ENCODE data around the gene HMG20B. TPM values are rescaled to one million over a fixed set of nuclear protein-coding genes. Genes with fewer than 3 reads are reported as not detected.
A peak's percentile ranks its signal among the peaks of the same experiment; 100 is the strongest.

HMG20B gene
- total RNA-seq, 1 experiment from 2014 or later = 186 TPM

GRCh38 chr19:3544742-3545668, 27.7 kb upstream of the HMG20B start:
- ATAC-seq = peak; percentile 86

More at GRCh38 chr19:3544742-3545668, 27.7 kb upstream of the HMG20B start:
- H3K9ac ChIP-seq (ENCODE audit: low read length) = 0 out of 2 replicates have a peak overlapping the region, but pooled peaks have one; percentile 8
- DNase-seq (ENCODE audit: low read depth, low spot score) = no peak
- peaks cover 11 to 17% of the 10 kb centered on the region in 2 experiments for H3K36me3 ChIP-seq (ENCODE audit: control insufficient read depth in 1 of 2, insufficient read depth in 2 of 2, low read length in 2 of 2)
- no TSS peak for BruUV-seq (replicated peaks)
- intact Hi-C loops (cut with micrococcal nuclease) = loop anchor here (1.0 to 5.0 kb wide), 2 partner anchors 30 to 82 kb away; partner anchors contain the start of gene CACTIN
- 0 out of 2 replicates have a peak overlapping the region, but pooled peaks have one; percentile 1 for H3K4me2 ChIP-seq (ENCODE audit: low read length)
- H4K20me1 ChIP-seq (ENCODE audit: insufficient read depth) = peaks cover 5% of the 10 kb centered on the region; the same call in 1 of the 2 replicates
- ChIA-PET RAD21 (ENCODE audit: low non-redundant PET in 1 of 2, low total read pairs in 2 of 2, uncharacterized antibody in 2 of 2, unreplicated experiment in 2 of 2) (interaction anchor here in 1 of 2 experiments (1.0 kb wide), 1 partner anchor 29 kb away, joined by 5 read pairs; no protein-coding TSS in a partner anchor), POLR2A (interaction anchor here (0.6 to 0.9 kb wide), 2 partner anchors 8 to 1098 kb away, joined by 3 read pairs; no protein-coding TSS in a partner anchor), CTCF (interaction anchor here (0.7 to 2.0 kb wide), 8 partner anchors 13 to 60 kb away, joined by 3 to 11 read pairs (median 4); partner anchors contain the start of genes HMG20B and MFSD12)
- peak; percentile 82 for TF ChIP-seq RAD21 (IDR thresholded peaks at IDR 0.05; ENCODE audit: low read depth)
- TF ChIP-seq TCF7L2 (IDR thresholded peaks at IDR 0.05; ENCODE audit: borderline replicate concordance, extremely low read depth, insufficient read depth, insufficient read length) = no peak
- 0 out of 2 replicates have a peak, but pooled peaks have one; percentile 12 for TF ChIP-seq CBX3 (IDR thresholded peaks at IDR 0.05; ENCODE audit: low read depth)
- TF ChIP-seq CTCF (IDR thresholded peaks at IDR 0.05 in 2 of 3, conservative IDR thresholded peaks at IDR 0.05 in 1 of 3; ENCODE audit: borderline replicate concordance in 1 of 3, insufficient read depth in 1 of 3, low read depth in 2 of 3, low read length in 2 of 3) = peak; percentile 78 to 98 (median 91)
- H2AFZ ChIP-seq (ENCODE audit: low read depth, low read length, poor library complexity, severe bottlenecking) = no peak overlapping the region
- peaks cover 0 to 11% of the 10 kb centered on the region in 2 experiments; a peak in 2 of 4 replicates for H3K4me1 ChIP-seq (ENCODE audit: control insufficient read depth in 1 of 2, insufficient read depth in 2 of 2, low read length in 2 of 2)
- H3K9me2 ChIP-seq (ENCODE audit: insufficient read depth) = no peaks in the 10 kb centered on the region
- no peaks in the 10 kb centered on the region for H3K27me3 ChIP-seq (ENCODE audit: insufficient read depth, low read length)
- H3K9me3 ChIP-seq (ENCODE audit: control insufficient read depth in 1 of 2, insufficient read depth in 1 of 2, low read depth in 1 of 2, low read length in 2 of 2) = no peaks in the 10 kb centered on the region
- H3K27ac ChIP-seq (ENCODE audit: low read depth, low read length) = peak overlapping the region; percentile 24; the same call in 1 of the 2 replicates
- peaks cover 18% of the 10 kb centered on the region; the same call in 1 of the 2 replicates for H3K79me2 ChIP-seq (ENCODE audit: insufficient read depth, low read length)
- no peak overlapping the region for H3K4me3 ChIP-seq (replicated peaks in 1 of 2; ENCODE audit: low read depth in 1 of 2, low read length in 2 of 2)

All from HCT116 (cell line).